Upper lobe of left lung (tissue), 6 donors: ENCODE data around the gene GATA6. TPM values are rescaled to one million over a fixed set of nuclear protein-coding genes. Genes with fewer than 3 reads are reported as not detected.

ENCODE experiments used
- ATAC-seq, 2 donors: fragments of 200-7000 bp; cut with Tn5 transposase; one replicate each; pipeline ENCODE4 v1.9.1; 2022; ENCODE audit warnings: mild to moderate bottlenecking in 2 of 2, moderate library complexity in 2 of 2; ENCODE audit not compliant: low FRiP score in 2 of 2
- DNase-seq, 2 donors: peaks; one replicate each; pipeline ENCODE4 v3.0.0-alpha.2; 2019 to 2020
- H3K27ac ChIP-seq, 4 donors: fragments of 200-600 bp; sonication (generic); one replicate each; pipeline ENCODE4 v1.5.1; 2016 to 2019
- H3K27me3 ChIP-seq, 4 donors: fragments of 200-600 bp; sonication (generic); one replicate each; pipeline ENCODE4 v1.5.1; 2017 to 2019
- H3K36me3 ChIP-seq, 4 donors: fragments of 200-600 bp; sonication (generic); one replicate each; pipeline ENCODE4 v1.5.1; 2016 to 2019
- H3K4me1 ChIP-seq, 4 donors: fragments of 200-600 bp; sonication (generic); one replicate each; pipeline ENCODE4 v1.5.1; 2018 to 2019
- H3K4me3 ChIP-seq, 4 donors: fragments of 200-600 bp; sonication (generic); one replicate each; pipeline ENCODE4 v1.5.1; 2017 to 2019; ENCODE audit warnings: mild to moderate bottlenecking in 2 of 4, moderate library complexity in 1 of 4
- H3K9me3 ChIP-seq, 4 donors: fragments of 200-600 bp; sonication (generic); one replicate each; pipeline ENCODE4 v1.5.1; 2018 to 2019
- CTCF ChIP-seq, 6 experiments: fragments of 450-650 bp in 4 of 6; fragments of 200-600 bp in 2 of 6; sonication (generic) in 2 of 6; IDR thresholded peaks; one replicate each; pipeline ENCODE4 v1.5.1; 2016 to 2019; ENCODE audit warnings: antibody characterized with exemption in 6 of 6
- EP300 ChIP-seq, 4 donors: sonication (generic); formaldehyde crosslinking; IDR thresholded peaks; one replicate each; pipeline ENCODE4 v1.5.1; 2017; ENCODE audit warnings: antibody characterized with exemption in 4 of 4, control low read depth in 2 of 4
- POLR2A ChIP-seq, 4 donors: fragments of 450-650 bp; IDR thresholded peaks; one replicate each; pipeline ENCODE4 v1.5.1; 2016 to 2017; ENCODE audit warnings: antibody characterized with exemption in 4 of 4, mild to moderate bottlenecking in 2 of 4
- POLR2AphosphoS5 ChIP-seq, 2 donors: sonication (generic); formaldehyde crosslinking; IDR thresholded peaks; one replicate each; pipeline ENCODE4 v1.5.1; 2017; ENCODE audit warnings: antibody characterized with exemption in 2 of 2
- whole genome bisulfite sequencing, 2 donors: methylation state at CpG; one replicate each; pipeline ENCODE4 v1.1.5; 2017 to 2018; 5-methylcytosine and 5-hydroxymethylcytosine counted together
- total RNA-seq, 6 donors: library from RNA; depleted of rRNA in 4 of 6; stranded (reverse); fragments of >200 nt in 4 of 6; gene quantifications; one replicate each; pipeline versions ENCODE4 v1.1.0 to v1.2.1, GENCODE V29; 2016 to 2021
- donor health status: DM: no; HTN: no; CAD: no; lungs with moderate emphysema.
- donor health status: DM: no; HTN: yes; CAD: no; lungs with severe emphysema.

GATA6 gene
- total RNA-seq, 6 donors from 2014 or later = 29.7 to 52.8 (median 41.4) TPM

GRCh38 chr18:22159014-22159413 is 10.4 kb upstream of the GATA6 start:
- WGBS, 2 donors = 74 to 87% methylated on average over 2 of the region's 2 CpGs
- no peak for DNase-seq
- no peaks in the 10 kb centered on the region for H3K27me3 ChIP-seq
- no peaks in the 10 kb centered on the region for H3K36me3 ChIP-seq
- TF ChIP-seq CTCF (IDR thresholded peaks at IDR 0.05) (no peak), EP300 (IDR thresholded peaks at IDR 0.05) (no peak)
- no peak overlapping the region for H3K4me3 ChIP-seq
- ATAC-seq = no peak
- no peaks in the 10 kb centered on the region for H3K9me3 ChIP-seq
- H3K4me1 ChIP-seq = peaks cover 0 to 3% (median 0%) of the 10 kb centered on the region in 4 donors
- no peak overlapping the region for H3K27ac ChIP-seq

- H3K4me1 ChIP-seq = peaks cover 0 to 10% (median 3%) of the 10 kb centered on the region in 4 donors
- DNase-seq (no peak), ATAC-seq (no peak)
- H3K4me3 ChIP-seq = no peak overlapping the region
- TF ChIP-seq CTCF (IDR thresholded peaks at IDR 0.05) (no peak), POLR2AphosphoS5 (IDR thresholded peaks at IDR 0.05) (no peak), EP300 (IDR thresholded peaks at IDR 0.05) (no peak), POLR2A (IDR thresholded peaks at IDR 0.05) (no peak)
- 91% methylated on average over 5 of the region's 5 CpGs for WGBS, 2 donors
- H3K36me3 ChIP-seq = no peaks in the 10 kb centered on the region
- H3K27ac ChIP-seq = no peak overlapping the region
- H3K9me3 ChIP-seq = no peaks in the 10 kb centered on the region
- H3K27me3 ChIP-seq = peaks cover 0 to 8% (median 2%) of the 10 kb centered on the region in 4 donors
Observed at GRCh38 chr18:22161090-22161489, 8.3 kb upstream of the GATA6 start.

- Histone ChIP-seq H3K4me3 (no peak overlapping the region), H3K36me3 (no peaks in the 10 kb centered on the region), H3K27ac (peak overlapping the region in 3 of 4 donors; percentile 27 to 50 (median 41)), H3K4me1 (peaks cover 3 to 21% (median 10%) of the 10 kb centered on the region in 4 donors), H3K27me3 (peaks cover 0 to 16% (median 4%) of the 10 kb centered on the region in 4 donors), H3K9me3 (no peaks in the 10 kb centered on the region)
- no peak for TF ChIP-seq CTCF (IDR thresholded peaks at IDR 0.05)
- TF ChIP-seq POLR2A (IDR thresholded peaks at IDR 0.05) = peak in 1 of 4 donors; percentile 44
- TF ChIP-seq EP300 (IDR thresholded peaks at IDR 0.05) = no peak
- no peak for TF ChIP-seq POLR2AphosphoS5 (IDR thresholded peaks at IDR 0.05)
- DNase-seq = peak in 1 of 2 donors; percentile 65
- WGBS, 2 donors = 68 to 70% methylated on average over 8 of the region's 8 CpGs
- ATAC-seq = peak in 1 of 2 donors; percentile 39
Observed at GRCh38 chr18:22163416-22164161, 5.8 kb upstream of the GATA6 start.

GRCh38 chr18:22164337-22165048 is 4.9 kb upstream of the GATA6 start:
- Histone ChIP-seq H3K27ac (peak overlapping the region; percentile 58 to 98 (median 96)), H3K4me1 (peaks cover 3 to 30% (median 17%) of the 10 kb centered on the region in 4 donors), H3K4me3 (peak overlapping the region in 3 of 4 donors; percentile 70 to 78 (median 73)), H3K27me3 (peaks cover 0 to 16% (median 7%) of the 10 kb centered on the region in 4 donors), H3K36me3 (no peaks in the 10 kb centered on the region), H3K9me3 (no peaks in the 10 kb centered on the region)
- 63 to 65% methylated on average over 16 of the region's 16 CpGs for WGBS, 2 donors
- TF ChIP-seq EP300 (IDR thresholded peaks at IDR 0.05) (no peak), POLR2AphosphoS5 (IDR thresholded peaks at IDR 0.05) (no peak), POLR2A (IDR thresholded peaks at IDR 0.05) (no peak), CTCF (IDR thresholded peaks at IDR 0.05) (no peak)
- no peak for ATAC-seq
- DNase-seq = no peak
